Measurements from ENCODE around the gene STK26. TPM values are rescaled to one million over a fixed set of nuclear protein-coding genes. Genes with fewer than 3 reads are reported as not detected.
A peak's percentile ranks its signal among the peaks of the same experiment; 100 is the strongest.

The STK26 gene
- polyA plus RNA-seq, 3 donors = 11.7 to 25.1 (median 22.2) TPM

- Histone ChIP-seq H3K9me3 (replicated peaks in 1 of 2; ENCODE audit: control insufficient read depth in 1 of 2, insufficient read depth in 1 of 2, low read length in 2 of 2) (no peaks in the 10 kb centered on the region), H3K79me2 (ENCODE audit: insufficient read depth, low read length) (no peaks in the 10 kb centered on the region), H4K20me1 (ENCODE audit: insufficient read depth, low read length) (no peaks in the 10 kb centered on the region), H3K4me2 (replicated peaks; ENCODE audit: extremely low read depth, low read length, poor library complexity, severe bottlenecking) (no peak overlapping the region), H3K36me3 (replicated peaks in 1 of 2; ENCODE audit: control insufficient read depth in 1 of 2, insufficient read depth in 2 of 2, low read length in 2 of 2) (no peaks in the 10 kb centered on the region), H2AFZ (ENCODE audit: insufficient read depth, low read depth, low read length, poor library complexity, severe bottlenecking) (no peak overlapping the region), H3K9ac (ENCODE audit: insufficient read depth, low read length, poor library complexity, severe bottlenecking) (no peak overlapping the region), H3K27me3 (ENCODE audit: control insufficient read depth in 2 of 2, insufficient read depth in 2 of 2, low read length in 2 of 2) (peaks cover 0 to 11% of the 10 kb centered on the region in 2 donors), H3K4me3 (replicated peaks in 1 of 3; ENCODE audit: low read depth in 2 of 3, low read length in 3 of 3) (no peak overlapping the region), H3K27ac (ENCODE audit: low read depth in 1 of 2, low read length in 2 of 2) (no peak overlapping the region), H3K4me1 (ENCODE audit: control insufficient read depth in 1 of 2, insufficient read depth in 2 of 2, low read length in 2 of 2) (no peaks in the 10 kb centered on the region)
- intact Hi-C loops (cut with micrococcal nuclease) = no loop called here
- no peaks in the 10 kb centered on the region for H3K9me3 Mint-ChIP-seq
- TF ChIP-seq, protein P1, sequence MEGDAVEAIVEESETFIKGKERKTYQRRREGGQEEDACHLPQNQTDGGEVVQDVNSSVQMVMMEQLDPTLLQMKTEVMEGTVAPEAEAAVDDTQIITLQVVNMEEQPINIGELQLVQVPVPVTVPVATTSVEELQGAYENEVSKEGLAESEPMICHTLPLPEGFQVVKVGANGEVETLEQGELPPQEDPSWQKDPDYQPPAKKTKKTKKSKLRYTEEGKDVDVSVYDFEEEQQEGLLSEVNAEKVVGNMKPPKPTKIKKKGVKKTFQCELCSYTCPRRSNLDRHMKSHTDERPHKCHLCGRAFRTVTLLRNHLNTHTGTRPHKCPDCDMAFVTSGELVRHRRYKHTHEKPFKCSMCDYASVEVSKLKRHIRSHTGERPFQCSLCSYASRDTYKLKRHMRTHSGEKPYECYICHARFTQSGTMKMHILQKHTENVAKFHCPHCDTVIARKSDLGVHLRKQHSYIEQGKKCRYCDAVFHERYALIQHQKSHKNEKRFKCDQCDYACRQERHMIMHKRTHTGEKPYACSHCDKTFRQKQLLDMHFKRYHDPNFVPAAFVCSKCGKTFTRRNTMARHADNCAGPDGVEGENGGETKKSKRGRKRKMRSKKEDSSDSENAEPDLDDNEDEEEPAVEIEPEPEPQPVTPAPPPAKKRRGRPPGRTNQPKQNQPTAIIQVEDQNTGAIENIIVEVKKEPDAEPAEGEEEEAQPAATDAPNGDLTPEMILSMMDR (IDR thresholded peaks at IDR 0.05) = no peak
- DNase-seq = no peak
- H3K4me1 Mint-ChIP-seq = no peaks in the 10 kb centered on the region
- H3K27me3 Mint-ChIP-seq (ENCODE audit: low read depth in 3 of 3) = peaks cover 2 to 4% (median 3%) of the 10 kb centered on the region in 3 donors
- no peak overlapping the region for H3K4me3 Mint-ChIP-seq
- H3K27ac Mint-ChIP-seq = no peak overlapping the region
- H3K36me3 Mint-ChIP-seq = no peaks in the 10 kb centered on the region
These were observed 84.2 kb downstream of the STK26 start for GRCh38 chrX:132107291-132107690.

DNA sequence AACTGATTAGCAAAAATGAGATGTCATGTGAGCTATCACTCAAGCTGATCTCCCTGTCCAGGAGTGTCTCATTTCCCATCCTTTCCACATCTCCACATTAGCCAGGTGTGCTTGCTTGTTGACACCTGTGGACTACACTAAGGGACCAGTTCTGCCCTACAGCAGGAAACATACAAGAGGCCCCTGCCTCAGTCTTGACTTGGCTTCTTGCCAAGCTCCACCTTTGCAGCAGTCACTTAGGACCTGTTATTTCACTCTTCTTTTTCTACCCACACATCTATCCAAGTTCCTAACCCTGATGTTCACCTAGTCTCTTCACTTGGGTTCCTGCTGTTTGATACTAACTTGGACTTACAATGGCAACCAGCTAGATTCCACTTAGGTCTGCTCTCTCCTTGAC lies 91.5 kb downstream of the STK26 start:
- no peaks in the 10 kb centered on the region for H3K4me1 ChIP-seq (ENCODE audit: control insufficient read depth in 1 of 2, insufficient read depth in 2 of 2, low read length in 2 of 2)
- no peak overlapping the region for H3K27ac ChIP-seq (ENCODE audit: low read depth in 1 of 2, low read length in 2 of 2)
- Mint-ChIP-seq H3K4me1 (peaks cover 6% of the 10 kb centered on the region), H3K36me3 (no peaks in the 10 kb centered on the region), H3K4me3 (no peak overlapping the region), H3K27ac (peak overlapping the region in 1 of 7 donors; percentile 68), H3K9me3 (peaks cover 0 to 1% (median 0%) of the 10 kb centered on the region in 7 donors), H3K27me3 (ENCODE audit: low read depth in 3 of 3) (peaks cover 2 to 9% (median 3%) of the 10 kb centered on the region in 3 donors)
- no peaks in the 10 kb centered on the region for H3K36me3 ChIP-seq (replicated peaks in 1 of 2; ENCODE audit: control insufficient read depth in 1 of 2, insufficient read depth in 2 of 2, low read length in 2 of 2)
- H2AFZ ChIP-seq (ENCODE audit: insufficient read depth, low read depth, low read length, poor library complexity, severe bottlenecking) = no peak overlapping the region
- DNase-seq = no peak
- intact Hi-C loops (cut with micrococcal nuclease) = no loop called here
- H3K79me2 ChIP-seq (ENCODE audit: insufficient read depth, low read length) = no peaks in the 10 kb centered on the region
- H3K9me3 ChIP-seq (replicated peaks in 1 of 2; ENCODE audit: control insufficient read depth in 1 of 2, insufficient read depth in 1 of 2, low read length in 2 of 2) = no peaks in the 10 kb centered on the region
- H3K9ac ChIP-seq (ENCODE audit: insufficient read depth, low read length, poor library complexity, severe bottlenecking) = no peak overlapping the region
- no peak overlapping the region for H3K4me3 ChIP-seq (replicated peaks in 1 of 3; ENCODE audit: low read depth in 2 of 3, low read length in 3 of 3)
- no peak overlapping the region for H3K4me2 ChIP-seq (replicated peaks; ENCODE audit: extremely low read depth, low read length, poor library complexity, severe bottlenecking)
- peaks cover 0 to 2% of the 10 kb centered on the region in 2 donors for H3K27me3 ChIP-seq (ENCODE audit: control insufficient read depth in 2 of 2, insufficient read depth in 2 of 2, low read length in 2 of 2)
- no peaks in the 10 kb centered on the region for H4K20me1 ChIP-seq (ENCODE audit: insufficient read depth, low read length)
- TF ChIP-seq, protein P1 (IDR thresholded peaks at IDR 0.05) = no peak

Measured in CD14-positive monocyte (primary cell).